ENCODE data around the gene TRPM3.

Gene TRPM3

GRCh38 chr9:70491426-70492318, 629.7 kb downstream of the TRPM3 start:
- DNase-seq (ENCODE audit: extremely low read depth, low read depth), result no peak
- no peak overlapping the region for H3K4me3 ChIP-seq (replicated peaks; ENCODE audit: low read depth, low read length)
- TF ChIP-seq, protein P1, sequence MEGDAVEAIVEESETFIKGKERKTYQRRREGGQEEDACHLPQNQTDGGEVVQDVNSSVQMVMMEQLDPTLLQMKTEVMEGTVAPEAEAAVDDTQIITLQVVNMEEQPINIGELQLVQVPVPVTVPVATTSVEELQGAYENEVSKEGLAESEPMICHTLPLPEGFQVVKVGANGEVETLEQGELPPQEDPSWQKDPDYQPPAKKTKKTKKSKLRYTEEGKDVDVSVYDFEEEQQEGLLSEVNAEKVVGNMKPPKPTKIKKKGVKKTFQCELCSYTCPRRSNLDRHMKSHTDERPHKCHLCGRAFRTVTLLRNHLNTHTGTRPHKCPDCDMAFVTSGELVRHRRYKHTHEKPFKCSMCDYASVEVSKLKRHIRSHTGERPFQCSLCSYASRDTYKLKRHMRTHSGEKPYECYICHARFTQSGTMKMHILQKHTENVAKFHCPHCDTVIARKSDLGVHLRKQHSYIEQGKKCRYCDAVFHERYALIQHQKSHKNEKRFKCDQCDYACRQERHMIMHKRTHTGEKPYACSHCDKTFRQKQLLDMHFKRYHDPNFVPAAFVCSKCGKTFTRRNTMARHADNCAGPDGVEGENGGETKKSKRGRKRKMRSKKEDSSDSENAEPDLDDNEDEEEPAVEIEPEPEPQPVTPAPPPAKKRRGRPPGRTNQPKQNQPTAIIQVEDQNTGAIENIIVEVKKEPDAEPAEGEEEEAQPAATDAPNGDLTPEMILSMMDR (IDR thresholded peaks at IDR 0.05; ENCODE audit: low read depth, low read length, missing control alignments), result no peak

DNA sequence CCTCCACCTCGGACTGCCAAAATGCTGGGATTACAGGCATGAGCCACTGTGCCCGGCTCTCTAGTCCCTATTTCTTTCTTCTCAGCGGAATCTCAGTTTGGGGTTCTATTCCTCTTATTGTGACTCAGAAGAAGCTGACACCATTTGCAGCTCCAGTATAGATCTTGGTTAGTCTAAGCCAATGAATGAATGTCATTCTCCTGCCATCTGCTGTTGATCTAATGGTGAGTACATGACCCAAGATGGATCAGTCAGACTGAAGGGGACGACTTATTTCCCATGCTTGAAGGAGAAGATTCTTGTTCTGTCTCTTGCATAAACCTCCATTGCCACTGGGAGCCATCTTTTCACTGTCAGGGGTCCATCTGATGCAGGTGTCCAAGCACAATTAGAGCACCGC, 630.9 kb downstream of the TRPM3 start:
- TF ChIP-seq, protein P1 (IDR thresholded peaks at IDR 0.05; ENCODE audit: low read depth, low read length, missing control alignments), result no peak

DNA sequence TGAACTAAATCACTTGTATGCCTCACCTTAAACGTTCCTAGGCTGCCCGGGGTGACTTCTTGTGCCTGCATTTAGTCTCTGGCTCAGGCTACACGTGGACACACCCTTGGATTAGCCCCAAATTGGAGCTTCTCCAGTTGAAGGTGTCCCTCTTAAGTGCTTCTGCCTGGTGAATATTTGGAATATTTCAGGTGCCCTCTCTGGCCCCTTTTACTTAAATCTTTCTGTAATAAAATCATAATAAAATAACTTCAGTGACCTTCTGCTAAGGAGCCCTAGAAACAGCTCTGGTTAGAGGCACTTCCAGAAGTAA, 632.7 kb downstream of the TRPM3 start:
- H3K4me3 ChIP-seq (replicated peaks; ENCODE audit: low read depth, low read length), result no peak overlapping the region
- TF ChIP-seq, protein P1 (IDR thresholded peaks at IDR 0.05; ENCODE audit: low read depth, low read length, missing control alignments), result no peak
- DNase-seq (ENCODE audit: extremely low read depth, low read depth), result no peak

More for the DNA sequence above, 630.9 kb downstream of the TRPM3 start:
- H3K4me3 ChIP-seq (replicated peaks; ENCODE audit: low read depth, low read length), result no peak overlapping the region
- DNase-seq (ENCODE audit: extremely low read depth, low read depth), result no peak

- no peak for DNase-seq (ENCODE audit: extremely low read depth, low read depth)
- H3K4me3 ChIP-seq (replicated peaks; ENCODE audit: low read depth, low read length), result no peak overlapping the region
- TF ChIP-seq, protein P1 (IDR thresholded peaks at IDR 0.05; ENCODE audit: low read depth, low read length, missing control alignments), result no peak
Measured at GRCh38 chr9:70488098-70488792, 633.2 kb downstream of the TRPM3 start.

DNA sequence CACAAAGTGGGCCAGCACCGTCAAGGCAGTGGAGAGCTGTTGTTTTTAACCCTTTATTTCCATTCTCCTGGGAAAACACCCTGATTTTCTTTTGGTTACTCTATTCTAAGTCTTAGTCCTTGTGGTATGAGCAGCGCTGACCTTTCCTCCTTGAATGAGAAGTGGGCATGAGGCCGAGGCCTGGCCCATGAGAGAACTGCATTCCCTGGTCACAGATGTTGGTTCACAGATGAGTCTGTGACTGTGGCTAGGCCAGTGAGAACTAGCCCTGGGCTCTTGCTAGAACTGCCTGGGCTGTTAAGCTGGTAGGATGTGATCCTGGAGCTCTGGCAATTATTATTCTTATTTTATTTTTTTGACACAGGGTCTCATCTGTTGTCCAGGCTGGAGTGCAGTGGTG, 635.3 kb downstream of the TRPM3 start:
- H3K4me3 ChIP-seq (replicated peaks; ENCODE audit: low read depth, low read length), result no peak overlapping the region
- DNase-seq (ENCODE audit: extremely low read depth, low read depth), result no peak
- TF ChIP-seq, protein P1 (IDR thresholded peaks at IDR 0.05; ENCODE audit: low read depth, low read length, missing control alignments), result no peak

DNA sequence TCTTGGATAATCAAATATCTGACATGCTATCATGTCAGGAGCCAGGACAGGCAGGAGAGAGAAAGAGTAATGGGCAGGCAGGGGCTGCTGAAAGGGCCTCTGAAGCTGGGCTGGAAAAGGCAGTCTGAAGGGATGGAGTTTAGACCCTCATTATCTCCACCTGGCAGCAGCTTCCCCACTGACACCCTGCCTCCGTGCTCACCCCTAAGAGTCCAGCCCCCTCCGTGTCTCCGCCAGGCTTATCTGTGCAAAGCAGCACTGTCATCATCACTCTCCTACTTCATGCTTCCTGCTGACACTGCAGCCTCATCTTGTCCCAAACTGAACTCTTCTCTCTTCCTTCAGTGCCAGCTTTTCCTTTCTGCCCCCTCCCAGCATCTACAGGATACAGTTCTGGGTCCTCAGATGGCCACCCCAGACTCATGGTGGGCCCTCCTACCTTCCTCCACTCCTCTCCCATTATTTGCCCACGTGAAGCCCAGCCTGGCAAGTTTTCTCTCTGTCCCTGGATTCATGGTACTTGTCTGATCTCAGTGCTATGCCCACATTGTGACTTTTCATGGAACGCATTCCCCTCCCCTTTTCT, 636.1 kb downstream of the TRPM3 start:
- TF ChIP-seq, protein P1 (IDR thresholded peaks at IDR 0.05; ENCODE audit: low read depth, low read length, missing control alignments), result no peak
- DNase-seq (ENCODE audit: extremely low read depth, low read depth), result no peak
- H3K4me3 ChIP-seq (replicated peaks; ENCODE audit: low read depth, low read length), result no peak overlapping the region
